Ishikawa (cell line): Measurements from ENCODE around the gene ARMC2.

Source experiments
- CEBPB ChIP-seq: IDR thresholded peaks from 2 replicates; pipeline ENCODE4 v1.6.1; 2012
- CREB1 ChIP-seq: IDR thresholded peaks from 2 replicates; pipeline ENCODE4 v1.6.1; 2012; ENCODE audit warnings: low read depth
- EGR1 ChIP-seq: IDR thresholded peaks from 2 replicates; pipeline ENCODE4 v1.6.1; 2012
- EP300 ChIP-seq: IDR thresholded peaks from 2 replicates; pipeline ENCODE4 v1.6.1; 2012; ENCODE audit warnings: borderline replicate concordance
- FOXM1 ChIP-seq: IDR thresholded peaks from 2 replicates; pipeline ENCODE4 v1.6.1; 2012; ENCODE audit warnings: low read depth, borderline replicate concordance
- NFIC ChIP-seq: IDR thresholded peaks from 2 replicates; pipeline ENCODE4 v1.6.1; 2012
- RAD21 ChIP-seq: IDR thresholded peaks from 2 replicates; pipeline ENCODE4 v1.6.1; 2012; ENCODE audit warnings: low read depth
- TAF1 ChIP-seq: IDR thresholded peaks from 2 replicates; pipeline ENCODE4 v1.6.1; 2012; ENCODE audit warnings: low read depth, mild to moderate bottlenecking
- TCF12 ChIP-seq: IDR thresholded peaks from 2 replicates; pipeline ENCODE4 v1.6.1; 2012; ENCODE audit warnings: low read depth
- TEAD4 ChIP-seq: IDR thresholded peaks from 2 replicates; pipeline ENCODE4 v1.6.1; 2012
- YY1 ChIP-seq: IDR thresholded peaks from 2 replicates; pipeline ENCODE4 v1.6.1; 2012; ENCODE audit warnings: low read depth
- ZBTB7A ChIP-seq: IDR thresholded peaks from 2 replicates; pipeline ENCODE4 v1.6.1; 2012; ENCODE audit warnings: low read depth
- TF ChIP-seq, protein P1 (sequence below): IDR thresholded peaks from 2 replicates; pipeline ENCODE4 v1.6.1; 2012
- TF ChIP-seq, protein P2 (sequence below): IDR thresholded peaks from 2 replicates; pipeline ENCODE4 v1.6.1; 2012
- TF ChIP-seq, protein P3 (sequence below): IDR thresholded peaks from 2 replicates; pipeline ENCODE4 v1.6.1; 2012; ENCODE audit warnings: low read depth, mild to moderate bottlenecking

The ARMC2 gene

DNA sequence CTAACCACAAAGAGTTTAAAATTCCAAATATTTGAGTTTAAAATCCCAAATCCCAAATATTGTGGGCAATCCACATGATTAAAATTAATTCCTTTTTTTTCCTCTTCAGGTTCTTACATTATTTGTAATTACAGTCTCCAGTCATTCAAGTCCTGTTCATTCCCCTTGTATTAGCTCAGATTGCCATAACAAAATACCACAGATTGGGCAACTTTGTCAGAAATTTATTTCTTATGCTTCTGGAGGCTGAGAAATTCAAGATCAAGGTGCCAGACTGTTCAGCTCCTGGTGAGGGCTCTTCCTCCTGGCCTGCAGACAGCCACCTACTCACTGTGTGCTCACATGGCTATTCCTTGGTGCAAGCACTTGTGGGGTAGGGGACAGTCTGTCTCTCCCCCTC is 105.5 kb downstream of the ARMC2 start:
- TF ChIP-seq, protein P1, sequence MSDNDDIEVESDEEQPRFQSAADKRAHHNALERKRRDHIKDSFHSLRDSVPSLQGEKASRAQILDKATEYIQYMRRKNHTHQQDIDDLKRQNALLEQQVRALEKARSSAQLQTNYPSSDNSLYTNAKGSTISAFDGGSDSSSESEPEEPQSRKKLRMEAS = no peak

DNA sequence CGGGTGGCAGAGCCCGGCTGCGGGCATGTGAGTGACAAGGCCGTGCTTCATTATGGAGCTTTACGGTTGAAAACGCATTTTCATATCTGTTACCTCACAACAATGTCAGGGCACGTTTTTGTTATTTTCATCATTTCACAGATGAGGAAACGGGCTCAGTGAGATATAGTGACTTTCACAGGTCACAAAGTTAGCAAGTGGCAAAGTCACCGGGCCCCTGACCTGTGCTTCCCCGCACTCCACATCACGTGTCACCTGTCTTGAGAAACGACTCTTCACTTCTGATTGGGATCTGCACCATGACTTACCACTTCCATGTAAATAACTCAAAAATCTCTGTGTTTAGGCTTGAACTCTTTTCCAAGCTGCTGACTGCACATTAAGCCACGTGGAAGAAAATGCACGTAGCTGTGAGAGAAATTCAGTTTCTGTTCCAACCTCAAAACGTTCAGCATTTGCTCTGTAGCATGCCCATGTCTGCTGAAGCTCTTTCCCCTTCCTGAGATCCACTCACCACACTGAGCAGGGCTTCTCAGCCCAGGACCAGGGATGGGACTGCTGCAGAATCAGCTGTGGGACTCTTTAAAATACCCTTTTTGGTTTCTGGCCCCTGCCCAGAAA is 107.2 kb downstream of the ARMC2 start:
- TF ChIP-seq YY1 = no peak
- TF ChIP-seq EP300 = no peak

DNA sequence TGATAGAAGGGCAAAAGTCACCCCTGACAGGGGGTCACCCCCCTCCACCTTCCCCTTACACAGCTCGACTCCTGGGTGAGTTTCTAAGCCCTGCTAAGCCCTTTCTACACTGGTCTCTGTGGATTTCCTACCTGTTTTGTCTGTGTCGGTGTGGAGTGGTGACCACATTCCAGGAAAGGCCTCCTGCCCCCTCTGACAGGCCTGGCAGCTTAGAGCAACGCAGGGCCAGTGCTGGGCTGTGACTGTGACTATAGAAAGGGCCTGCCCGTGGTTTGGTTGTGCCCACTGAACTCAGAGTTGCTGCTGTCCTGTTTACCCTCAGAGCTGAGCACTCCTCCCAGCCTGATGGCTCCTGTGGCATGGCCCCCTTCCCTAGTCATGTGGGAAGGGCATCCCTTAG is 109.0 kb downstream of the ARMC2 start:
- TF ChIP-seq EGR1 (no peak), NFIC (no peak), YY1 (no peak), CREB1 (no peak), FOXM1 (no peak), TEAD4 (no peak), TAF1 (no peak), EP300 (no peak), CEBPB (no peak), RAD21 (no peak), ZBTB7A (no peak), TCF12 (no peak)
- TF ChIP-seq, protein P1 = no peak
- TF ChIP-seq, protein P2, sequence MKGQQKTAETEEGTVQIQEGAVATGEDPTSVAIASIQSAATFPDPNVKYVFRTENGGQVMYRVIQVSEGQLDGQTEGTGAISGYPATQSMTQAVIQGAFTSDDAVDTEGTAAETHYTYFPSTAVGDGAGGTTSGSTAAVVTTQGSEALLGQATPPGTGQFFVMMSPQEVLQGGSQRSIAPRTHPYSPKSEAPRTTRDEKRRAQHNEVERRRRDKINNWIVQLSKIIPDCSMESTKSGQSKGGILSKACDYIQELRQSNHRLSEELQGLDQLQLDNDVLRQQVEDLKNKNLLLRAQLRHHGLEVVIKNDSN = no peak
- TF ChIP-seq, protein P3, sequence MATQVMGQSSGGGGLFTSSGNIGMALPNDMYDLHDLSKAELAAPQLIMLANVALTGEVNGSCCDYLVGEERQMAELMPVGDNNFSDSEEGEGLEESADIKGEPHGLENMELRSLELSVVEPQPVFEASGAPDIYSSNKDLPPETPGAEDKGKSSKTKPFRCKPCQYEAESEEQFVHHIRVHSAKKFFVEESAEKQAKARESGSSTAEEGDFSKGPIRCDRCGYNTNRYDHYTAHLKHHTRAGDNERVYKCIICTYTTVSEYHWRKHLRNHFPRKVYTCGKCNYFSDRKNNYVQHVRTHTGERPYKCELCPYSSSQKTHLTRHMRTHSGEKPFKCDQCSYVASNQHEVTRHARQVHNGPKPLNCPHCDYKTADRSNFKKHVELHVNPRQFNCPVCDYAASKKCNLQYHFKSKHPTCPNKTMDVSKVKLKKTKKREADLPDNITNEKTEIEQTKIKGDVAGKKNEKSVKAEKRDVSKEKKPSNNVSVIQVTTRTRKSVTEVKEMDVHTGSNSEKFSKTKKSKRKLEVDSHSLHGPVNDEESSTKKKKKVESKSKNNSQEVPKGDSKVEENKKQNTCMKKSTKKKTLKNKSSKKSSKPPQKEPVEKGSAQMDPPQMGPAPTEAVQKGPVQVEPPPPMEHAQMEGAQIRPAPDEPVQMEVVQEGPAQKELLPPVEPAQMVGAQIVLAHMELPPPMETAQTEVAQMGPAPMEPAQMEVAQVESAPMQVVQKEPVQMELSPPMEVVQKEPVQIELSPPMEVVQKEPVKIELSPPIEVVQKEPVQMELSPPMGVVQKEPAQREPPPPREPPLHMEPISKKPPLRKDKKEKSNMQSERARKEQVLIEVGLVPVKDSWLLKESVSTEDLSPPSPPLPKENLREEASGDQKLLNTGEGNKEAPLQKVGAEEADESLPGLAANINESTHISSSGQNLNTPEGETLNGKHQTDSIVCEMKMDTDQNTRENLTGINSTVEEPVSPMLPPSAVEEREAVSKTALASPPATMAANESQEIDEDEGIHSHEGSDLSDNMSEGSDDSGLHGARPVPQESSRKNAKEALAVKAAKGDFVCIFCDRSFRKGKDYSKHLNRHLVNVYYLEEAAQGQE = no peak

DNA sequence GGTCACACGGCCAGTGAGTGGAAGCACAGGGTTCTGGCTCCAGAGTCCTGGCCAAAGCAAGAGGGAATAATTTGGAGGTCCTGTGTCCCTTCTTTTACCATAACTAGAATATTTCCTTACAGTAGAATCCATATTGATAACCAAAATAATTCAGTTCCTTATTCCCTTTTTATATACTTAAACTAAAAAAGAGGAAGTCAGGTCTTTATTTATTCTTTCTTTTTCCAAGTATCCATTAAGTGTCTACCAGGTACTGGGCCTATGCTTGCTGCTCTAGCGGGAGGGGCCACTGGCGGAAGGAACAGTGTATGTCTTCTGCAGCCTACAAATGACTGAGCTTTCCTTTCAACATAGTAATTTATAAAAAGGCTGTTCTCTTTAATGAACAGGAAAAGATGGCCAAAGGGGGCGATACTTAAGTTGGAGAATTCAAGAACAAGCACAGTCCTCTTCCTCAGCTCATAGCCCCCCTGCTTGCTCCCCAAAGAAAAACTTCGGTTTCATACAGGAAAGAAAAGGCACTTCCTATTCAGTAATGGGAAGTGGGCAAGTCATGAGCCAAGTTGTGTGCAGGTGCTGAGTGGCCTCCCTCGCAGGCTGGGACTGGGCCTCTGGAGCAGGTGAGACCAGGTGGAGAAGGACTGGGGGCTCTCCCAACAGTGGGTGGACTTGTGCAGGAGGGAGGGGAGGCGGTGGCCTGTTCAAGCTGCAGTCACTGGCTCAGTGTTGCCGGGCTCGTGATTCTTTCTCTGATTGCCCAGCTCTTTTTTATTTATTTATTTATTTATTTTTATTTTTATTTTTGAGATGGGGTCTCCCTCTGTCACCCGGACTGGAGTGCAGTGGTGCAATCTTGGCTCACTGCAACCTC is 110.9 kb downstream of the ARMC2 start:
- TF ChIP-seq TCF12 = no peak
- TF ChIP-seq, protein P3 = no peak
- no peak for TF ChIP-seq TEAD4
- TF ChIP-seq CREB1 = no peak
- TF ChIP-seq, protein P2 = no peak
- no peak for TF ChIP-seq FOXM1
- TF ChIP-seq NFIC = no peak
- TF ChIP-seq YY1 = no peak
- no peak for TF ChIP-seq CEBPB
- TF ChIP-seq TAF1 = no peak
- TF ChIP-seq ZBTB7A = no peak
- no peak for TF ChIP-seq RAD21
- no peak for TF ChIP-seq EP300
- TF ChIP-seq EGR1 = no peak

DNA sequence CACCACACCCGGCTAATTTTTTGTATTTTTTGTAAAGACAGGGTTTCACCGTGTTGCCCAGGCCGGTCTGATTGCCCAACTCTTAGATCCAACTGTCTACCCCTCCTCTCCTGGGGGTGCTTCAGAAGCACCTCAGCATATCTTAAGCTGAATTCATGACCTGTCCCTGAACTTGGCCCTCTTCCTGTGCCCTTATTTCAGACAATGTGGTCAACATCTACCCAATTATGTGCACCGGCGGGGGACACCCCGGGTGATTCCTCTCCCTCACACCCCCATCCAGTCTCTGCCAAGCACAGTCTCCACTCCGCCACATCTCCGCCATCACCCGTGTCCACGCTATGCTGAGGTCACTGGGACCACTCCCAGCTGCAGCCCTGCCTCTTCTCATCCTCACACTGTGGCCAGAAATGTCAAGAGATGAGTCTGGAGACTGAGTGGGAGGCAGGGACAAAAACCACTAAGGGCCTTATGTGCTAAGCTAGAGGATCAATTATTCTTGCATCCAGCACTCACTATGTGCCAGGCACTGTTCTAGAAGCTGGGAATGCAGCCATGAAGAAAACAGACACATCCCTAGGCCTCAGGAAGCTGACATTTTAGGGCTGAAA is 111.9 kb downstream of the ARMC2 start:
- TF ChIP-seq CEBPB = no peak
- TF ChIP-seq TEAD4 = no peak
- no peak for TF ChIP-seq YY1
- TF ChIP-seq TCF12 = no peak
- TF ChIP-seq TAF1 = no peak
- no peak for TF ChIP-seq NFIC
- no peak for TF ChIP-seq RAD21

DNA sequence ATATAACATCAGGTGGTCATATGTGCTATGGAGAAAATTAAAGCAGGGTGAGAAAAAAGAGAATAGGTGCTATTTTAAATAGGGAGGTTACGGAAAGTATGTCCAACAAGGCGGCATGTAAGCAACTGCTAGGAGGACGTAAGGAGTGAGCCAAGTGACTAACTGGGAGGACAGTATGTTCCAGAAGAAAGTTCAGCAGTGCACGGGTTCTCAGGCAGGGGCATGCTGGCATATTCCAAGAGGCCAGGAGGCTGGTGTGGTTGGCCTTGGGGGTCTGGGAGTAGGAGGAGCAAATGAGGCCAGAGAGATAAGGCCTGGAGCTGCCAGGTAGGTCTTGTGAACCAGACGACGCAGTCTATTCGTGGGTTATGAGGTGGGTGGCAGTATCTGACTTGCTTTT is 112.4 kb downstream of the ARMC2 start:
- TF ChIP-seq FOXM1 (no peak), EP300 (no peak), YY1 (no peak), RAD21 (no peak), EGR1 (no peak), CEBPB (no peak), CREB1 (no peak), TAF1 (no peak)
- TF ChIP-seq, protein P1 = no peak
- TF ChIP-seq, protein P2 = no peak
- TF ChIP-seq, protein P3 = no peak
